Stimulated activated CD8-positive, alpha-beta memory T cell treated with anti-CD3 and anti-CD28 coated beads, Interleukin-7, amount 100 ng/mL, for 24 hours (primary cell): Measurements from ENCODE around the gene CACNA2D3.
"Not testable (repeated sequence)": the region's sequence is repeated elsewhere in the genome, so short reads cannot be mapped to it uniquely, and the experiment has no call there.

ENCODE experiments used
- DNase-seq: peaks from one replicate; pipeline ENCODE4 v3.0.0-alpha.2; 2020; ENCODE audit warnings: low read depth

The CACNA2D3 gene

DNA sequence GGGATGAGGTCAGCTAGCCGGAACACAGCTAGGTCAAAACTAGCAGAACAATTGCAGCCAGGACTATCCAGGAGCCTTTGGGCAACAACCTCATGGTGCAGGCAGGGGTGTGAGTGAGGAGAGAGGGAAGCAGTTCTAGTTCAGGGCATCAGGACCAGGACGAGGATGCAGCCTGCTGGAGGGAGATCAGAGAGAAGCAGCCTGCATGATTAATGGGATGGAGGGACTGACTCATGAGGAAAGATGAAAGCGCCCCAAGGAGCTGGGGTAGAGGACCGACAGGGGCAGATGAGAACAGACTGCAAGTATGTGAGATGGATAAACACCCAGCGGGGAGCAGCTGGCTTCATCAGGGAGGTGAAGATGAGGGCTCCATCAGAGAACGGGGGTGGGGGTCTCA is 843.4 kb downstream of the CACNA2D3 start:
- no peak for DNase-seq

DNA sequence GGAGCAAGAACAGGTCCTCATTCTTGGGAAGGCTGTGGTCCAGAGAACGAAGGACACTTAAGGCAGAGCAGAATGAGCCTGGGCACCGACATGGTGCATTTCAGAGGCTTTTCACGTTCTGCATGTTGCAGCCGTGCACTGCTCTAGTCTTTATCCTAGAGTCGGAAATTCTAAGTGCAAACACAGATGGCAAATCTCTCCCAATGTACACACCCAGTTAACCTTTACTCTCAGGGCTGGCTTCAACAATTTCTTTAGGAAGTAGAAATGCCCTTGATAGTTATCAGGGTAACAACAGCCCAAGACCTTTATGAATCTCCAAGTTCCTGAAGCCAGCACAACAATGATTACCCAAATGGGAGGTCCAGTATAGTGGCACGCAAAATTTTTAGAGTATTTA is 844.6 kb downstream of the CACNA2D3 start:
- no peak for DNase-seq

DNA sequence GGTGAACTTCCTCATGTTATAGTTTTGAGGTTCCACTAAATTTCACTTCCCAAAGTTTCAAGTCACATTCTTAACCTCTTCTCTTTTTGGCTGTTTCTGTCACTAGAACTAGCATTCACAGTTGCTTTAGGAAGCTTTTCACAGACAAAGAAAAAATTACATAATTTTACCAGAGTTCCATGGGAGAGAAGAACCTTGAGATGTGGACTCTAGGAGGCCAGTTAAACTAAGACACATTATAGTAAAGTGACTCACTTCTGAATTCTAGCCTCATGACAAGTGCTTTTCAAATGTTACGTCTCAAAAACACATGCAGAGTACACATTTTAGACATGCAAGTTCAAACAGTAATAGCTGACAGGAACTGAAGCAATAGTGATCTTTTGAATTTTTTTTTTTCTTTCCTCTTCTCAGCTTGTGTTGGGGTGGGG is 845.4 kb downstream of the CACNA2D3 start:
- DNase-seq, result no peak

DNA sequence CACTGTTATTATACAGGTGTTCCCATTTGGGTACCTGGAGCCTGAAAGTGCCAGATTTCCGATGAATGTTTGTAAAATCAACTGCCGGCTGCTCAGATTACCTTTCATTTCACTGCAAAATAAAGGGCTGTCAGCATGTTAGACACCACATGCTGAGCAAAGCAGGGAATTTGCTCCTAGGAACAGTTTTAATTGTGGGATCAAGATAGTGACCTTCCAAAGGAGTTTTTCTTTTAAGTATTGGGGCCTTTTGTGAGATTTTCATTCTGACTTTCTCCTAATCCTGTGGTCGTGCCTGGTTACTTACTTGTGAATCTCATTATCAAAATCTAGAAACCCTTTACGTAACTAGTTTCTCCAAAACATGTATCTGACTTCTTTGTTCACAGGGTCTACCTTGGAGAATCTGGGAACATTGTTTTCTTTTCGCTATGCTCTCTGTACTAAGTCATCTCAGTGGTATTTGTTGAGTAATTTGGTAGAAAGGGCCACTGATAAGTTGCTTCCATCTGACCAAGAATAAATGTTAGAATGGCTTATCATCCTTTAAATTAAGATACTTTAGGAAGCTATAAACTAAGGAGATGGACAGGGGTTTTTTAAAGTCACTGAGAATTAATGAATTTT is 846.3 kb downstream of the CACNA2D3 start:
- DNase-seq, result no peak

DNA sequence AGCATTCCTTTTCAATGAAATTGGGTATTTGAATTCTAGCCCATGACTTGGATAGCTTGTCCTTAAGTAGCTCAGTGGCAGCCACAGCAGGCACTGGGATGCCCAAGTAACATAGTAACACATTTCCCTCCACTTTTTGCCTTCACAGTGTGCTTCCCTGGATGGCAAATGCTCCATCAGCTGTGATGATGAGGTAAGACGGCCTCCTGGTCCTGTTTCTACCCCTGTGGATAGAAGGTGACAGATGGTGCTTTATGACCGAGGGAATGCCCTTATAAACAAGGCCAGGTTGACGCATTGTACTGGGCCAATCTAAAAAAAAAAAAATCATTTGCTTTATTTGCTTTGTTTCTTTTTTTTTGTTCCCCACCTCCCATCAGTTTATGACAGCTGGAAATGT is 847.3 kb downstream of the CACNA2D3 start:
- no peak for DNase-seq

DNA sequence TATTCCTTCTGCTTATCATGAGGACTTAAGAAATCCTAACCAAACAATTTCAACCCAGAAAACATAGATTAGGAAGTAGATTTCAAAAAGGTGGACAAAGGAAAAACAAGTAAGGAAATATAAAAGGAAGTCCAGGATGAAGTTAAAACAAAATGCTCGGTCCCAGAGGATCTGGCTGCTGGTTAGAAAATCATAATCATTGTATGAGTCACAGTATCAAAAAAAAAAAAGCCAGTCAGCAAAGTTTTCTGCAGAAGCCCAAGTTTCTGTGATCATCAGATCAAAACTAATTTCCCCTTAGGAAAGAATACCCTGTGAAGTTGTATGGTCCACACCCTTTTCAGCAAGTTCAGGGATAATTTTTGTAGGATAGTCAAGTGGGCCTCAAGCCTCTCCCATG is 848.5 kb downstream of the CACNA2D3 start:
- no peak for DNase-seq

DNA sequence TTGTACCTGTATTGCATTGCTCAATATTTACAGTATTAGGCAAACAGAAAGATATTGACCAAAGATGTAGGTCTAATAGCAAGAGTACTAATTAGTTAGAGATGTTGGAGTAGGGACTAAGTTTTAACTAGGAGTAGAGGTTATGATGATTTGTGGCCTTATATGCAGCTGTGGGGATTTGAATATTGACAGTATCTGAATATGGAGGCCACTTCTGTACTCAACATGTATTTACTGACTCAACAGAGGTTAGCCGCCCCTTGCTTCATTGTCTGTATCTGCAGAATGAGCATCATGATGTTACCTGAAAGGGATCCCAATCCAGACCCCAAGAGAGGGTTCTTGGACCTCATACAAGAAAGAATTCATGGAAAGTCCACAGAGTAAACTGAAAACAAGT is 855.1 kb downstream of the CACNA2D3 start:
- DNase-seq, result no peak

DNA sequence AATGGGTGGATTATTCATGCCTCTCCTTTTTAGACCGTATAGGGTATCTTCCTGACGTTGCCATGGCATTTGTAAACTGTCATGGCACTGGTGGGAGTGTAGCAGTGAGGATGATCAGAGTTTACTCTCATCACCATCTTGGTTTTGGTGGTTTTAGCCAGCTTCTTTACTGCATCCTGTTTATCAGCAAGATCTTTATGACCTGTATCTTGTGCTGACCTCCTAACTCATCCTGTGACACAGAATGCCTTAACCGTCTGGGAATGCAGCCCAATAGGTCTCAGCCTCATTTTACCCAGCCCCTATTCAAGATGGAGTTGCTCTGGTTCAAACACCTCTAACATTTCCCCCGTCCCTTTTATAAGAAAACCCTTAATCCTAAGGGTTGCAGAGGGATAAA is 855.6 kb downstream of the CACNA2D3 start:
- DNase-seq, result not testable (repeated sequence)

DNA sequence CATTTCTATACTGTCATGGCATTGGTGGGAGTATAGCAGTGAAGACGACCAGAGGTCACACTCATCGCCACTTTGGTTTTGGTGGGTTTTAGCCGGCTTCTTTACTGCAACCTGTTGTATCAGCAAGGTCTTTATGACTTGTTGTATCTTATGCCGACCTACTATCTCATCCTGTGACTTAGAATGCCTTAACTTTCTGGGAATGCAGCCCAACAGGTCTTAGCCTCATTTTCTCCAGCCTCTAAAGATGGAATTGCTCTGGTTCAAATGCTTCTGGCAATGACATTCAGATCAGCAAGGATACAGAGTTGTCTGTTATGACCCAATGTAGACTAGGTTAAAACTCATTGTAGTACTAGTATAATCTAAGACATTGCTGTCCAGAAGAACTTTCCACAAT is 860.5 kb downstream of the CACNA2D3 start:
- no peak for DNase-seq

DNA sequence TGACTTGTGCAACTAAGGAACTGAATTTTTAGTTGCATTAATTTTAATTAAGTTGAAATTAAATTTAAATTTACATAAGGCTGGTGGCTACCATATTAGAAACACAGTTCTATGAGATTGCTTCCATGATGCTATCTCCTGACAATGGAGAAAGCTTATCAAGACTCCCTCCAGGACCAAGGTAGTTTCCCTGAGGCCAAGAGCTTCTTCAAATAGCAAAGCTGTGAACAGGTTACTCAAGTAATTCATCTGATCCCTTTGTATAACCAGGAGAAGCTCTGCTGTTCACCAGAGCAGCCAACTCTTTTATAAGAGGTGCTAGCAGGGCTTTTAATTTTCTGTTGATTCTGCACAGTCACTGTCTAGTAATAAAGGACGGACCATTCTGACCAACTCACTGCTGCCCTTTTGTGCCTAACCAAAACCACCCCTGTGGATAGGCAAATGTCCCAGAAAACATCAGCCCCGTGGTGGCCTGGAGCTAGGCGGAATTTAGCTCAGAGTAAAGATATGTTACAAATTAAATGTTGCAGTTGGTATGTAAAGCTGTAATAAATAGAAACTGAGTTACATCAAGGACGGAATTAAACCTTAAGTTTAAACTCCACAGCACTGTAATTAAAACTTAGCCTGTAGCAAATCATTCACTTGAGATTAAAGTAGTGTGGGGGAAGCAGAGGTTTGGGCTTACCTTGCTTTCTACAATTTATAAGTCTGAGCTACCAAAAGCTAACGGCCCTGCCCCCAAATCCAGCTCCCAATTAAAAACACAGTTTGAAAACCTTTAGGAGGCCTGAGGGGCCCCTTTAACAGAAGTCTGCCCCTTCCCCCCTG is 861.1 kb downstream of the CACNA2D3 start:
- no peak for DNase-seq

DNA sequence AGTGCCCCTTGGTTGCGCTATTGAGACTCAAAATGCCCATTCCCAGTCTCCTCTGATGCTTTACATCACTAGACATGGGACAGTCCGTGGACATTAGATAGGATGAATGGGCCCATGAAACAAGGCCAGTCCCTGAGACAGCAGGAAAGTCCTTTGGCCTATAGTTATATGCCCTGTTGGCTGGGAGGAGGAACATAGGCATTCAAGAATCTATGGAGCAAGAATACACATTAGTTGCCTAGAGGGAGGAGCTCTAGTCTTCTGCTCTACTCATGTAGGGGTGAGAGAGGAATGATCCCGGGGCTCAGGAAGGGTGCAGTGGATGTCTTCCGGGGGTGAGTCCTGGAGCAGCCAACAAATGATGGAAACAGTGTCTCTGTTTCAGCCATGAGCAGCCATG is 863.5 kb downstream of the CACNA2D3 start:
- DNase-seq, result no peak

DNA sequence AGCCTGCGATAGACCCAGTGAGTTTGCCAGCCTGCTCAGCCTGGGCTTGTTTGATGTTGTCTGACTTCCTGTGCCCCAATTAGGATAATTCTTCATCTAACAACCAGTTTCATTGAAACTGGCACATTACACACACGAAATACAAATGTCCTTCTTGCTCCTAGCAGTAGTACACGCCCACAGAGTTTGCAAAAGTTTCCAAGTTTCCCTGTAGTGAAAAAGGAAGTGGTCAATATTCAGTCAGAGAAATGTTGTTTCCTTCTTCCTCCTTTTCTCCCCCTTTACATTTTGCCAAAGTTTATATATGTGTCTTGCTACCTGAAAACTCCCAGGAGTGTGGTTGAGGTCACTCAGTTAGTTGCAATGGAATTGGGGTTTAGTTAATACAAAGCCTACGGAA is 863.9 kb downstream of the CACNA2D3 start:
- DNase-seq, result no peak

DNA sequence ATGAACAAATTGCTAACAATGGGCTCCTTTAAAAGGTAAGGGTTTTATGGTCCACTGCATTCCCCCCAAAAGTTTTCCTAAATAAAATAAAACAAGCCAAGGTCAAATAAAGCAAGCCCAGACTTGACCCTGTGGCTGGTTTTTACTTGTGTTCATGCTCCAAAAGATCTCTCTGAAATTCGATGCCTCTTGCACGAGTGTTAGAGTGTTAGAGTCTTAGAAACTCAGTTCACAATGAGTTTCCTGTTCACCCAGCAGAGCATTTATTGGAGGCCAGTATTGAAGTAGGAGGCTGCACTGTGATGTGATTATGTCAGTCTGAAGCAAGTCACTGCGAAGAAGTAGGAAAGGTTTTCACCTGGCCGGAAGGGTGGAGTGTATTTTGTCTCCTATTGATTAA is 865.4 kb downstream of the CACNA2D3 start:
- DNase-seq, result no peak

DNA sequence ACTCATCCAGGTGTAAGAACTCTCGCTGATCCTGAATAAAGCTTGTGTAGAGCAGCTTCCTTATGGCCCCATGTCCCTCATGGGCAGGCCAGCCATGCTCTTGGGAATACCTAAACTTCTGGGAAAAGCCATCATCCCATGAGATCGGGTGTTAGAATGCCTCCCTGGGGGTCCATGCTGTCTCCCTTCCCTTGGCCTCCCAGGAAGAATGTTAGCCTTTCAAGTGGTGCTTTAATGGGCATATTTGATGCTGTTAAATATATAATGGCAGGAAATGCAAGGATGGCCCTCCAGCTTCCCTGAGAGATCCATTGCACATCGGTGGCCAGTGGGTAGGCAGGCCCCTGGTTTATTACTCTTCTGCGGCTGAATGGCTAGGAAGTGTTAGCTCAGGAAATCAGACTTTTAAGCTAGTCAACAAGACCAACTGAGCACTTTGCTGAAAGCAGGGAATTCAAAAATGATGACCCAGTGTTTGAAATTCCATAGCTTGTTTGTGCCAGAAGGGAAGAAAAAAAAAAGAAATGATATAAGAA is 866.0 kb downstream of the CACNA2D3 start:
- no peak for DNase-seq

DNA sequence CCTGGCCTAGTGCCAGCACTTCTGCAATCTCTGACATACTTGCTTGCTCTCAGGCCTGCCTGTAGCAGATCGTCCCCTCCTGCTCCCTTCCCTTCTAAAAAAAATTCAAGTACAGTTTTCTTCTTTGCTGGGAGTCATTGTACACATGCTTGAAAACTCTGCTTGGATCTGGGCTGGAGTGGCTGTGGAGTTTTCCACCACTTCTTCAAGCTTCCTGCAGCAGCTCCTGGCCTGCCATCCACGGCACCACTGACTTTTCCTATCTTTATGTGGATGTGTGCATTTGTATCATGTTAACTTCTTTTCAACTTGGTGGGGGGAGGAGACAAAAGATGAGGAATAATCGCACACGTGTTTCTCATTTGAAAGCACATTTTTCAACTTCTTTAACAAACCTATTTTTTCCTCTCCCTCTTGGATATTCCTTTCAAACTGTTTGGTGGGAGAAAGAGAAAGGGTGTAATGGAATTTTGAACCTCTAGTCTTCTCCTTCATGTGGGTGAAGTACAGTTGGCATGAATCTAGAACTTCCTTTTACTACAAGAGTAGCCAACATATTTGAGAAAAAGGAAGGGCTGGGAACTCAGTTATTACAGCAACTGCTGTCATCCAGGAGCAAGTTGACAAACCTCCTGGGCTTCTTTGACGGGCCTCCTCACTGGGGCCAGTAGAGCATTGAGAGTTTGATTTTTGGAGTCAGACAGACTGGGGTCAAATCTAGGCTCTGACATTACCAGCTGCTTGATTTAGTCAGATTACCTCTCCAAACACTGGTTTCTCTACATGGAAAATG is 866.7 kb downstream of the CACNA2D3 start:
- DNase-seq, result no peak

DNA sequence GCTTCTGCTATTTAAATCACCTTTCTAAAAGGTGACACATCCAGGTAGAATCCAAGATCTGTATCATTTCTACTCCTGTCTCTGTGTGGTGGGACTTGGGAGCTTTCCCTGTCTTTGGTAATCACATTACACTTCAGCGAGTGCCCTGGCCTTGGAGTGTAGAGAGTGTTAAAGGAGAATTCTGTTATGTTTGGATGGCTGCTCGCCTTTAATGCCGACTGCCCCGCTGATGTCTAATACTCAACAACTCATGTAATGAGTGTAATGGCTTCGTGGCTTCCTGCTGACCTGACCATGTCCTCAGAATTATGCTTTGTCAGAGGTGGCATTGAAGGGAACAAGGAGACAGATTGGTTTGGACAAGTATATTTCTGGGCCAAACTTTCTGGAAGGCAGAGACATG is 871.8 kb downstream of the CACNA2D3 start:
- DNase-seq, result no peak

DNA sequence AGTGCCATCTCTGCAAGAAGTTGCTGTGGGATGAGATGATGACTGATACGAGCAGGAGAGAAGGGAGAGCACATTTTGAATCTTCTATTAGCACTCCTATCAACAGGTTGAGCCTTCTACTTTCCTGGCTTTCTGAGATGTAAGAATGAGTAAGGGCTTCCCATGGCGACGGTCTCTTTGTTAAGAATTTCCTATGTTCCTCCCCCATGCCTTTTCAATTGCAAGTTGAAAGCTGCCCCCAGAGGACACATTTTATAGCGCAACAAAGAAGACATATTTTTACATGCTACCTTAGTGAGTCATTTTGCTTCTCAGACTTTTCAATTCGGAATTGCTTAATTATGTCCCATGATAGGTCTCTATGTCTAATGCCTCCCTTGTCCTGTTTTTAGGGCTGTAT is 876.8 kb downstream of the CACNA2D3 start:
- DNase-seq, result no peak

DNA sequence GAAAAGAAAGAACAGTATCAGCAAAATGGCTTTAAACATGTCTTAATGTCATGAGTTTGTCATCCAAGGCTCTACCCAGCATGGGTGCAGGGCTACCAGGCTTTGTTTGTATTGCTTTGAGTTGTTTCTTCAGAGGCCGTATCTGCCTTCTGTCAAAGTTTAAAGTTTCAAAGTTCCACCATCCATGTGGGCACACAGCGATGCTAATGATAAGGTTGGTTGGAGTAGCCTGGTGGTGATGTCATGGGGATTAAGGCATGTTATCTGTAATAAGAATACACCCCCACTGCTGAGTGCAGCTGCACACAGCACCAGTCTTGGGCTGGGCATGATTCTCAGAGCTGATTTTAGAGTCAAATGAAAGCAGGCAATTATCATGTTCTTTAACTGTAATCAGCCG is 877.5 kb downstream of the CACNA2D3 start:
- DNase-seq, result no peak

DNA sequence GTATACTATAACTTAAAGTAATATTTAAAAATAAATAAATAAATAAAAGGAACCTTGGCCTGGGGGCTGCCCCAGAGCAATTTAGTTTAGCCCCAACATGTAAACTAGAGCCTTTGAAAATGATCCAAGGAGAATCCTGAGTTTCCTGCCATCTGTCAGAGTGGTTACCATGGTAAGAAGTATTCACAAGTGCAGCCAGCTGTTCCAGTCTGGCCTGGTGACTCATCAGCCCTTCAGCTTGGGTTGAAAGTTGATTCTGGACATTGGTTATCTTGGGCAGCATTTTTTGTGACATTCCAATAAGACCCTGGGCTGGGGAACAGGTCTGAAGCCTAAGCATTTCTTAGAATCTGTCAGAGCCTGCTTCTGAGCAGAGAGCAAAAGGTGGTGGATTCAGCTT is 878.2 kb downstream of the CACNA2D3 start:
- DNase-seq, result no peak

DNA sequence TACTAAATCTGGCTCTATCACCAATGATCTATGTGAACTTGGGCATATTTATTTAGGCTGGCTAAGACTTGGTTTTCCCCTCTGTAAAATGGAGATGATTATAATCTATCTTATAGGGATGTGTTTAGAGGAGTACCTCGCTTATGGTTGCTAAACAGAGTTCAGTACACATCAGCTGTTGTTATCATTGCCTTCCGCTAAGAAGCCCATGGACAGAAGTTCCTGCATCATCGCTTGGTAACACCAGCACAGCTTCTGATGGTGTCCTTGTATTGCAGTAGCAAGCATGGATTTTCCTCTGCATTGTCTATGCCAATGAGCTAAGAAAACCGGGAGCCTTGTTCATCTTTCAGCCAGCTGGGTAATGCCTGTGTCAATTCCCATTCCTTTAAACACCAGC is 878.6 kb downstream of the CACNA2D3 start:
- DNase-seq, result no peak

DNA sequence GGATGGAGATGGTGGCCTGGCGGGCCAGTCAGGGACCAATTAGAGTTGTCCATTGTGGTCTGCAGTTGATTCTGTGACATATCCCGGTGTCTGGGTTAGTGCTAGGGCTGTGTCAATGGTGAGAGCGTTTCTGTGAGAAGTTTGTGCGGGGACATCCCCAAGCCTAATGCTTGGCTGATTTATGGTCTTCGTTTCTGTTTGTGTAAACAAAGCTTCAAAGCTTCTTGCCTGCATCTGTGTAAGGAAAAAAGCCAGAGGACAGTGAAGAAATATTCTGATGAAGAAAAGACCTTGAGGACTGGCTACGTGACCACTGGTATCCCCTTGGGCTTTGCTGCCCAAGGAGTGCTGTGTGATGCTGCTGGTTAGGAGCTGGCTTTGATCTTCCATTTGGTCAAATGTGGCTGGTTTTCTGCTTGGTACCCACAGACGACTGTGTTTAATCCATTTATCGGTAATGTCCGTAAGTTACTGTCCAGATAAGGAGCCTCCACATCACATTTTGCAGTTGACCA is 880.1 kb downstream of the CACNA2D3 start:
- no peak for DNase-seq

DNA sequence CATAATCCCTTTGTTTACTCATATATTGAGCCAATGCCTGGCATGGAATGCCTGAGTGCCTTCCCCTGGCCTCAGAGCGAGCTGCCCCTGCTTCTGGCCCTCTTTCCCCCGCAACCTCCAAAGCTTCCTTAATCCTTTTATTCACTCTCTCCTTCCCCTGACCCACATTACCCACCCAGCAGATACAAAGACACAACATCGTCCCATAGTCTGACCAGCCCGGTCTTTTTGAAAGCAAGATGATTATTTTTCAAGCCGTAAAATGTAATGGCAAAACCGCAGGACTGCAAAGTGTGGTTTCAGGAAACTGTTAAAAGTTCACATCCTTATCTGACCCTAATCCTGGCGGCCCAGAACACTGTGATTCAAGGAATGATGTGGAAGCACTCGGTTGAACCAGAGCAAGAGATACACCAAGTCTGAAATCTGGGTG is 883.9 kb downstream of the CACNA2D3 start:
- DNase-seq, result no peak
